Ovary (tissue), 3 donors: ENCODE measurements around the gene CASK.

Experiments used
- EP300 ChIP-seq: sonication (generic); formaldehyde crosslinking; IDR thresholded peaks from one replicate; pipeline ENCODE4 v1.6.1; 2017; ENCODE audit warnings: antibody characterized with exemption
- TF ChIP-seq, protein P1 (sequence below), 3 donors: fragments of 450-650 bp in 2 of 3; fragments of 200-600 bp in 1 of 3; IDR thresholded peaks; one replicate each; pipeline versions ENCODE4 v1.5.1 to v1.8.0; 2016 to 2022; ENCODE audit warnings: antibody characterized with exemption in 3 of 3, mild to moderate bottlenecking in 1 of 3
- donor health status: DM: no; HTN: no; CAD: no.

DNA sequence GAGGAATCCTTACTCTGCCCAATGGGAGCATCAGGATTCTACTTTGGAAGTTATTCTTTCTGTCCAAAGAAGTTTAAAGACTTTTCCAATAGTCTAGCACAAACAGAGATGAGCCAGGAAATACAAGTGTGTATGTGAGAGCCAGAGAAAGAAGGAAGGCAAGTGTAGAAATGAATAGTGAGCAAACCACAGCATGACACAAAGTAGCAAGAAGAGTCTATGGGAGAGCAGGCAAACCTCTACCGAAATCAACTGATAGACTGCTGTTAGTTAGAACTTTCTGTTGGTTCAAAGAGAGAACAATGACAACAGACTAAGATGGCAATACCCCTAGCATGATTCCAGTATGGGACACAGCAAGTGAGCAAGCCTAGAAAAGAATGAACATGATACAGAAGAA, 250.7 kb downstream of the CASK start:
- no peak for TF ChIP-seq EP300
- TF ChIP-seq, protein P1, sequence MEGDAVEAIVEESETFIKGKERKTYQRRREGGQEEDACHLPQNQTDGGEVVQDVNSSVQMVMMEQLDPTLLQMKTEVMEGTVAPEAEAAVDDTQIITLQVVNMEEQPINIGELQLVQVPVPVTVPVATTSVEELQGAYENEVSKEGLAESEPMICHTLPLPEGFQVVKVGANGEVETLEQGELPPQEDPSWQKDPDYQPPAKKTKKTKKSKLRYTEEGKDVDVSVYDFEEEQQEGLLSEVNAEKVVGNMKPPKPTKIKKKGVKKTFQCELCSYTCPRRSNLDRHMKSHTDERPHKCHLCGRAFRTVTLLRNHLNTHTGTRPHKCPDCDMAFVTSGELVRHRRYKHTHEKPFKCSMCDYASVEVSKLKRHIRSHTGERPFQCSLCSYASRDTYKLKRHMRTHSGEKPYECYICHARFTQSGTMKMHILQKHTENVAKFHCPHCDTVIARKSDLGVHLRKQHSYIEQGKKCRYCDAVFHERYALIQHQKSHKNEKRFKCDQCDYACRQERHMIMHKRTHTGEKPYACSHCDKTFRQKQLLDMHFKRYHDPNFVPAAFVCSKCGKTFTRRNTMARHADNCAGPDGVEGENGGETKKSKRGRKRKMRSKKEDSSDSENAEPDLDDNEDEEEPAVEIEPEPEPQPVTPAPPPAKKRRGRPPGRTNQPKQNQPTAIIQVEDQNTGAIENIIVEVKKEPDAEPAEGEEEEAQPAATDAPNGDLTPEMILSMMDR (IDR thresholded peaks at IDR 0.05), result no peak
